ACC112 (cell line): Measurements from ENCODE around the gene SNRPF.
"Not testable (repeated sequence)": the region's sequence is repeated elsewhere in the genome, so short reads cannot be mapped to it uniquely, and the experiment has no call there.

ENCODE experiments used
- H2AFZ ChIP-seq: fragments of 200-600 bp; sonication (generic); one replicate; pipeline ENCODE4 v1.6.0; 2017; ENCODE audit warnings: antibody characterized with exemption, low read length; ENCODE audit not compliant: unreplicated experiment
- H3K27ac ChIP-seq: fragments of 200-600 bp; sonication (generic); 2 replicates; pipeline ENCODE4 v1.5.1; 2014; ENCODE audit warnings: low read depth, mild to moderate bottlenecking, antibody characterized with exemption, low read length, moderate library complexity
- H3K27me3 ChIP-seq: fragments of 200-600 bp; sonication (generic); 2 replicates; pipeline ENCODE4 v1.6.1; 2014; ENCODE audit warnings: mild to moderate bottlenecking, antibody characterized with exemption, low read length, moderate library complexity, mixed read lengths; ENCODE audit not compliant: insufficient read depth
- H3K36me3 ChIP-seq: fragments of 200-600 bp; sonication (generic); 2 replicates; pipeline ENCODE4 v1.6.1; 2016; ENCODE audit warnings: mild to moderate bottlenecking, antibody characterized with exemption, low read length, moderate library complexity, mixed read lengths; ENCODE audit not compliant: insufficient read depth
- H3K4me1 ChIP-seq: fragments of 200-600 bp; sonication (generic); one replicate; pipeline ENCODE4 v1.6.1; 2016; ENCODE audit warnings: low read length, mixed read lengths; ENCODE audit not compliant: insufficient read depth, unreplicated experiment, control insufficient read depth
- H3K4me3 ChIP-seq: fragments of 200-600 bp; sonication (generic); 2 replicates; pipeline ENCODE4 v1.5.1; 2014; ENCODE audit warnings: mild to moderate bottlenecking, low read depth, low read length
- H3K79me2 ChIP-seq: fragments of 200-600 bp; sonication (generic); one replicate; pipeline ENCODE4 v1.6.0; 2016; ENCODE audit warnings: low read length; ENCODE audit not compliant: control insufficient read depth, unreplicated experiment, insufficient read depth

SNRPF gene

DNA sequence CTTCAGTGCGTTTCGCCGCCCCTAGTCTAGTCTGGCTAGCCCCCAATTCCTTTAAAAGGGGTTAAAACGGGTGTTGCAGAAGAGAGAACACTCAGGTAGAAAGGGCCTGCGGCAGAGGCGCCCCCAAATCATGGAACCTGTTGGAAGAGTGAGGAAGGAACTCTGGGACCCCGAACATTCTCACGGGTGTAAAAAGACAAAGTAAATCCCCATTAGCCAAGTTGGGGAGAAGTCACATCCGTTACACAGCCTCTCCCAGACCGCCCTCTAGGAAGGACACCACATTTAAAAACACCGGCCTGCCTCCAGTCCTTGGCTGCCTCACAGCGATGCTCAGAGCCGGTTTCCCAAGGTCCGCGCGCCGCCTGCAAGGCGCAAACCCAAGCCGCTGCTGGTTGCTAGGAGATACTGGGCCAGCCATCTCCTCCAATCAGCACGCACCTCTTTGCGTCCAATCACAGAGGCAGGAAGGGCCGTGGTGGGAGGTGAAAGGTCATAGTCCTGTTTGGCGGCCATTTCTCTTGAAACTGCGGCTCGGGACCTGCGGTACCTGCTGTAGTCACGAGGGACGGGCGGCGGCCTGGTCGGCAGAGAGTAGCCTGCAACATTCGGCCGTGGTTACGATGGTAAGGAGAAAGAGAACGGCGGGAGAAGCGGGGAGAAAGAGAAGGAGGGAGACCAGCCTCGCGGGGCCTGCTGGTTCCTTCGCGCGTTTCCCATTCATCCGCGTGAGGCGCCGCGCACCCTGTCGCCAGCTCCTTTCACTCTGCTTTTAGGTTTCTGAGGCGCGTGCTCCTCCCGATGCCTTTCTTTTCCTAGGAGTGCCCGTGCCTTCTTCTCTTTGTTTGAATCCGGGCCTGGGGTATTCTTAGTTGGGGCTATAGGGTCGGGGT, at the start of gene SNRPF:
TSS of gene SNRPF (plus strand) at position 502 of the 893 bp plus-strand sequence. CDS start at position 624, 122 bp downstream.
- Histone ChIP-seq H2AFZ (peak within 1 kb of the TSS; percentile 100), H3K4me1 (peaks cover 3% of the 10 kb centered on the region), H3K36me3 (peaks cover 28% of the 10 kb centered on the region), H3K27ac (peak within 1 kb of the TSS; percentile 54), H3K4me3 (peak within 1 kb of the TSS; percentile 84), H3K79me2 (peaks cover 48% of the 10 kb centered on the region), H3K27me3 (peaks cover 7% of the 10 kb centered on the region; the same call in 1 of the 2 replicates)

- H3K27me3 ChIP-seq, result no peaks in the 10 kb centered on the region
- no peaks in the 10 kb centered on the region for H3K36me3 ChIP-seq
- no peaks in the 10 kb centered on the region for H3K79me2 ChIP-seq
- H3K4me1 ChIP-seq, result peaks cover 28% of the 10 kb centered on the region
- no peak overlapping the region for H3K4me3 ChIP-seq
- no peak overlapping the region for H2AFZ ChIP-seq
- peak overlapping the region; percentile 36; the same call in 1 of the 2 replicates for H3K27ac ChIP-seq
Observed at GRCh38 chr12:95809000-95809680, 49.6 kb upstream of the SNRPF start.

- Histone ChIP-seq H2AFZ (no peak overlapping the region), H3K79me2 (no peaks in the 10 kb centered on the region), H3K4me1 (peaks cover 16% of the 10 kb centered on the region), H3K36me3 (no peaks in the 10 kb centered on the region), H3K27me3 (no peaks in the 10 kb centered on the region), H3K27ac (no peak overlapping the region), H3K4me3 (no peak overlapping the region)
Observed at GRCh38 chr12:95810411-95810810, 48.3 kb upstream of the SNRPF start.

GRCh38 chr12:95812155-95812554, 46.6 kb upstream of the SNRPF start:
- H2AFZ ChIP-seq, H3K27ac ChIP-seq, H3K79me2 ChIP-seq, H3K27me3 ChIP-seq, H3K36me3 ChIP-seq, H3K4me3 ChIP-seq, H3K4me1 ChIP-seq: not testable (repeated sequence)

- no peak overlapping the region for H3K27ac ChIP-seq
- H2AFZ ChIP-seq, result no peak overlapping the region
- no peaks in the 10 kb centered on the region for H3K36me3 ChIP-seq
- H3K27me3 ChIP-seq, result no peaks in the 10 kb centered on the region
- no peaks in the 10 kb centered on the region for H3K79me2 ChIP-seq
- no peaks in the 10 kb centered on the region for H3K4me1 ChIP-seq
- H3K4me3 ChIP-seq, result no peak overlapping the region
Observed at GRCh38 chr12:95815632-95816212, 43.0 kb upstream of the SNRPF start.

DNA sequence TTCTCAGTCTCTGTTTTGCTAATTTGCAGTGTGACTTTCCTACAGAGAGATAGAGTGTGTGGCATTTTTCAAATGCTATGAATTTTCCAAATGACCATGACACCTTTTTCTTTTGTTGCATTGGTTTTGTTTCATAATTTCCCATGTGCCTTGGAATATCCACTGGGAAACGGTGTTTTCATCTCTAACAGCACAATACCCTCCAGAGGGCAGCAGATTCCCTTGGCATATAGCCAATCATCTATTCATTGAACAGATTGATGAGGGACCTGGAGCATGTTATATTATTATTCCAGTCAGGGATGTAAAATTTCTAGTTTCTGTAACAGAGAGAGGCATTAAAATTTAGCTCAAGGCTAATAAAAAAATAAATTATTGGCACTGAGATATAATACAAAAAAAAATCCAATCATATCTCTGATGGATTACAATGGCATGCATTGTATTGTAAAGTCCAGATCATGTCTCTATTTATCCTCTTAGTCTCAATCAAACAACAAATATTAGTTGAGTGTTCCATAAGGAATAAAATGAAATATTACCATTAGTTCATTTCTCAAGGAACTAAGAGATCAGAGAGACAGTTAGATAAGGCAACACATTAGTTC, 38.6 kb upstream of the SNRPF start:
- no peak overlapping the region for H3K4me3 ChIP-seq
- no peak overlapping the region for H2AFZ ChIP-seq
- peaks cover 14% of the 10 kb centered on the region for H3K27me3 ChIP-seq

DNA sequence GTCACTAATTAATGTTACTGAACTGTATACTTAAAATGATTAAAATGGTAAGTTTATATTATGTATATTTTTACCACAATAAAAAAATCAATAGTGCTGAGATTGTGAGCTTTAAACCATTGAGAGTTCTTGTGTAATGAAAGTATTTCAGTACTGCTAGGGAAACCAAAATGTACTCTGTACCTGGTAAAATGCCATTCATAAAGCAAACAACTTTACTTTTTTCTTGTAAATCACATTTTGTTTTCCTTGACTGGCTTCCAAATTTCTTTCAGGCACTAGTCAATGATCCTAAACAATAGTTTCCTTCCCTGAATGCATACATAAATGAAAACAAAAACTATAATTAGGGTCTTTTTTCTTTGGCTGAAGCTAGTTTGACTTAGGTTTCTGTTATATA, 29.4 kb upstream of the SNRPF start:
- peaks cover 44% of the 10 kb centered on the region for H3K27me3 ChIP-seq
- no peak overlapping the region for H3K27ac ChIP-seq
- H3K36me3 ChIP-seq, result no peaks in the 10 kb centered on the region

More for the DNA sequence above, 38.6 kb upstream of the SNRPF start:
- Histone ChIP-seq H3K27ac (no peak overlapping the region), H3K36me3 (no peaks in the 10 kb centered on the region), H3K4me1 (no peaks in the 10 kb centered on the region), H3K79me2 (no peaks in the 10 kb centered on the region)

GRCh38 chr12:95830335-95831089, 28.2 kb upstream of the SNRPF start:
- no peak overlapping the region for H3K27ac ChIP-seq
- H2AFZ ChIP-seq, result no peak overlapping the region
- H3K4me3 ChIP-seq, result no peak overlapping the region
- H3K27me3 ChIP-seq, result peaks cover 44% of the 10 kb centered on the region
- H3K4me1 ChIP-seq, result no peaks in the 10 kb centered on the region
- H3K36me3 ChIP-seq, result no peaks in the 10 kb centered on the region
- no peaks in the 10 kb centered on the region for H3K79me2 ChIP-seq

More for the DNA sequence above, 29.4 kb upstream of the SNRPF start:
- Histone ChIP-seq H3K79me2 (no peaks in the 10 kb centered on the region), H3K4me1 (no peaks in the 10 kb centered on the region), H3K4me3 (no peak overlapping the region), H2AFZ (no peak overlapping the region)

DNA sequence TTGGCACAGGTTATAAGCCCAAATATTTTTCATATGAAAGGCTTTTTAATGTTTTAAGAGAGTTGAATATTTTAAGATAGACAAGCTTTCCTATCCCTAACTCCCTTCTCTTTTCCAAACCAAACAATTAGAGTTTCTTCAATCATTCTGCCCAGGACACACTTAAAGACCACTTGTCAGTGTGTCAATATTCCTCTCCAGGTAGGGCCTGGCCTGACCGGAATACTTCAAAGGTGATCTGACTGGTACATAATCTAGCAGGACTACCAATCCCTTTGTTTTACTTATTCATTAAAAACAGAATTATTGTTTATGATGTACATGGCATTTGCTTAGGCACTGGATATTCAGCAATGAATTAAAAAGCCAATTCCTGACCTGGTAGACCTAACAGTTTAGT, 24.2 kb upstream of the SNRPF start:
- peaks cover 34% of the 10 kb centered on the region for H3K27me3 ChIP-seq
- no peak overlapping the region for H3K4me3 ChIP-seq
- peaks cover 19% of the 10 kb centered on the region for H3K4me1 ChIP-seq
- no peak overlapping the region for H2AFZ ChIP-seq
- no peaks in the 10 kb centered on the region for H3K36me3 ChIP-seq
- H3K79me2 ChIP-seq, result no peaks in the 10 kb centered on the region
- no peak overlapping the region for H3K27ac ChIP-seq

- peak overlapping the region; percentile 17 for H3K4me3 ChIP-seq
- H3K27me3 ChIP-seq, result peaks cover 19% of the 10 kb centered on the region
- H2AFZ ChIP-seq, result no peak overlapping the region
- peaks cover 19% of the 10 kb centered on the region for H3K4me1 ChIP-seq
- H3K79me2 ChIP-seq, result no peaks in the 10 kb centered on the region
- no peaks in the 10 kb centered on the region for H3K36me3 ChIP-seq
- peak overlapping the region; percentile 13; the same call in 1 of the 2 replicates for H3K27ac ChIP-seq
Observed at GRCh38 chr12:95836185-95836609, 22.6 kb upstream of the SNRPF start.
